Neural cell (in vitro differentiated cells): ENCODE data around the gene UFSP2. TPM values are rescaled to one million over a fixed set of nuclear protein-coding genes. Genes with fewer than 3 reads are reported as not detected.

ENCODE experiments used
- H2AFZ ChIP-seq: fragments of 200-600, 300-800 bp; sonication (generic), shearing (Covaris generic); 2 replicates; pipeline ENCODE4 v1.6.0; 2014; ENCODE audit warnings: low read depth, mild to moderate bottlenecking, antibody characterized with exemption, low read length, moderate library complexity
- H3F3A ChIP-seq: fragments of 200-600 bp; shearing (Covaris generic); 2 replicates; pipeline ENCODE4 v1.6.1; 2016; ENCODE audit warnings: mild to moderate bottlenecking, moderate library complexity, mixed read lengths, antibody characterized with exemption, low read length; ENCODE audit not compliant: insufficient read depth, poor library complexity, severe bottlenecking
- H3K27ac ChIP-seq: fragments of 200-600, 300-800 bp; sonication (generic), shearing (Covaris generic); 2 replicates; pipeline ENCODE4 v1.5.1; 2014; ENCODE audit warnings: mild to moderate bottlenecking, low read length, moderate library complexity
- H3K27me3 ChIP-seq: fragments of 300-800, 200-600 bp; sonication (generic), shearing (Covaris generic); 2 replicates; pipeline ENCODE4 v1.6.0; 2014; ENCODE audit warnings: mild to moderate bottlenecking, low read depth, low read length, moderate library complexity; ENCODE audit not compliant: insufficient read depth
- H3K36me3 ChIP-seq: fragments of 300-800, 200-600 bp; sonication (generic), shearing (Covaris generic); 2 replicates; pipeline ENCODE4 v1.5.1; 2014; ENCODE audit warnings: mild to moderate bottlenecking, antibody characterized with exemption, low read length, moderate library complexity; ENCODE audit not compliant: insufficient read depth
- H3K4me2 ChIP-seq: fragments of 300-800, 200-600 bp; sonication (generic), shearing (Covaris generic); 2 replicates; pipeline ENCODE4 v1.6.0; 2014; ENCODE audit warnings: mild to moderate bottlenecking, low read length
- H3K4me3 ChIP-seq: fragments of 300-800, 200-600 bp; sonication (generic), shearing (Covaris generic); 2 replicates; pipeline ENCODE4 v1.5.1; 2014; ENCODE audit warnings: mild to moderate bottlenecking, low read length, moderate library complexity
- H3K79me2 ChIP-seq: fragments of 200-600 bp; shearing (Covaris generic); replicated peaks from 2 replicates; pipeline ENCODE4 v1.6.0; 2014; ENCODE audit warnings: mild to moderate bottlenecking, low read length, moderate library complexity; ENCODE audit not compliant: insufficient read depth
- H3K9ac ChIP-seq: fragments of 300-800, 200-600 bp; sonication (generic), shearing (Covaris generic); 2 replicates; pipeline ENCODE4 v1.6.1; 2016; ENCODE audit warnings: mild to moderate bottlenecking, low read length, mixed read lengths
- H3K9me2 ChIP-seq: fragments of 200-600 bp; shearing (Covaris generic); 2 replicates; pipeline ENCODE4 v1.6.1; 2016; ENCODE audit warnings: mild to moderate bottlenecking, low read length, mixed read lengths; ENCODE audit not compliant: insufficient read depth
- H3K9me3 ChIP-seq: fragments of 200-600, 300-800 bp; sonication (generic), shearing (Covaris generic); 2 replicates; pipeline ENCODE4 v1.6.1; 2016; ENCODE audit warnings: mild to moderate bottlenecking, mixed run types, low read length, moderate library complexity, mixed read lengths
- H4K20me1 ChIP-seq: fragments of 200-600 bp; shearing (Covaris generic); 2 replicates; pipeline ENCODE4 v1.6.1; 2016; ENCODE audit warnings: mild to moderate bottlenecking, mixed run types; ENCODE audit not compliant: insufficient read depth
- CTCF ChIP-seq: fragments of 450-650 bp; IDR thresholded peaks from 2 replicates; pipeline ENCODE4 v1.5.1; 2014; ENCODE audit warnings: antibody characterized with exemption, mild to moderate bottlenecking, moderate library complexity; ENCODE audit not compliant: poor library complexity, severe bottlenecking
- EP300 ChIP-seq: fragments of 450-650 bp; conservative IDR thresholded peaks from 2 replicates; pipeline ENCODE4 v1.6.1; 2014; ENCODE audit warnings: antibody characterized with exemption, mild to moderate bottlenecking, moderate library complexity; ENCODE audit not compliant: poor library complexity, severe bottlenecking
- EZH2 ChIP-seq: fragments of 200-600, 300-800 bp; shearing (Covaris generic), sonication (generic); IDR thresholded peaks from 2 replicates; pipeline ENCODE4 v1.6.1; 2014; ENCODE audit warnings: antibody characterized with exemption, low read length, borderline replicate concordance, mild to moderate bottlenecking; ENCODE audit not compliant: insufficient read depth, poor library complexity, severe bottlenecking
- MXI1 ChIP-seq: fragments of 450-650 bp; conservative IDR thresholded peaks from 2 replicates; pipeline ENCODE4 v1.6.1; 2014; ENCODE audit warnings: antibody characterized with exemption, mild to moderate bottlenecking; ENCODE audit not compliant: poor library complexity, severe bottlenecking
- POLR2AphosphoS5 ChIP-seq: IDR thresholded peaks from 2 replicates; pipeline ENCODE4 v1.6.1; 2012
- RAD21 ChIP-seq: fragments of 450-650 bp; conservative IDR thresholded peaks from 2 replicates; pipeline ENCODE4 v1.6.1; 2014; ENCODE audit warnings: antibody characterized with exemption, mild to moderate bottlenecking, moderate library complexity
- SMC3 ChIP-seq: fragments of 450-650 bp; conservative IDR thresholded peaks from 2 replicates; pipeline ENCODE4 v1.6.1; 2014; ENCODE audit warnings: antibody characterized with exemption, mild to moderate bottlenecking, moderate library complexity; ENCODE audit not compliant: poor library complexity
- TAF1 ChIP-seq: IDR thresholded peaks from 2 replicates; pipeline ENCODE4 v1.6.1; 2012; ENCODE audit warnings: low read depth
- polyA plus RNA-seq: library from polyadenylated mRNA; depleted of rRNA; stranded (reverse); fragments of >200 nt; gene quantifications from 2 replicates; pipeline ENCODE4 v1.2.3, GENCODE V29; 2014
- TF ChIP-seq, protein P1 (sequence below): IDR thresholded peaks from 2 replicates; pipeline ENCODE4 v1.6.1; 2012; ENCODE audit warnings: borderline replicate concordance

UFSP2 gene
- polyA plus RNA-seq, 1 donor from 2014 or later: 38.9 TPM

GRCh38 chr4:185468999-185469398, 43.2 kb upstream of the UFSP2 start:
- H3K4me2 ChIP-seq: no peak overlapping the region

DNA sequence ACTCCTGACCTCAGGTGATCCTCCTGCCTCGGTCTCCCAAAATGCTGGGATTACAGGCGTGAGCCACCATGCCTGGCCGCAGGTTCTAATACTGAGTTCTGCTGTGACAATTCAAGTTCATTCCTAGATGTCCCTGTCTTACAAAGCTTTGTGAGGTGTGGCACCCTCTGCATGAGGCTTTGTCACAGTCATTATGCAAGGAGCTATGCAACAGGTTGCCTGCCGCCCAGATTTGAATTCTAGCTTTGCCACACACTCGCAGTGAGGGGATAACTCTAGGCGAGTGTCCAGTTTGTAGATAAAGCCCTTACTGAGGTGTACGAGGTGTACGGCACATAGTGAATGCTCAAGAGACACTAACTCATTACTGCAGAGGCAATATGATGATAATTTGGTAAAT, 42.2 kb upstream of the UFSP2 start:
- no peak overlapping the region for H3K4me2 ChIP-seq
- TF ChIP-seq EP300 (no peak), SMC3 (no peak), RAD21 (no peak), MXI1 (no peak), CTCF (no peak), POLR2AphosphoS5 (no peak), EZH2 (no peak), TAF1 (no peak)
- TF ChIP-seq, protein P1, sequence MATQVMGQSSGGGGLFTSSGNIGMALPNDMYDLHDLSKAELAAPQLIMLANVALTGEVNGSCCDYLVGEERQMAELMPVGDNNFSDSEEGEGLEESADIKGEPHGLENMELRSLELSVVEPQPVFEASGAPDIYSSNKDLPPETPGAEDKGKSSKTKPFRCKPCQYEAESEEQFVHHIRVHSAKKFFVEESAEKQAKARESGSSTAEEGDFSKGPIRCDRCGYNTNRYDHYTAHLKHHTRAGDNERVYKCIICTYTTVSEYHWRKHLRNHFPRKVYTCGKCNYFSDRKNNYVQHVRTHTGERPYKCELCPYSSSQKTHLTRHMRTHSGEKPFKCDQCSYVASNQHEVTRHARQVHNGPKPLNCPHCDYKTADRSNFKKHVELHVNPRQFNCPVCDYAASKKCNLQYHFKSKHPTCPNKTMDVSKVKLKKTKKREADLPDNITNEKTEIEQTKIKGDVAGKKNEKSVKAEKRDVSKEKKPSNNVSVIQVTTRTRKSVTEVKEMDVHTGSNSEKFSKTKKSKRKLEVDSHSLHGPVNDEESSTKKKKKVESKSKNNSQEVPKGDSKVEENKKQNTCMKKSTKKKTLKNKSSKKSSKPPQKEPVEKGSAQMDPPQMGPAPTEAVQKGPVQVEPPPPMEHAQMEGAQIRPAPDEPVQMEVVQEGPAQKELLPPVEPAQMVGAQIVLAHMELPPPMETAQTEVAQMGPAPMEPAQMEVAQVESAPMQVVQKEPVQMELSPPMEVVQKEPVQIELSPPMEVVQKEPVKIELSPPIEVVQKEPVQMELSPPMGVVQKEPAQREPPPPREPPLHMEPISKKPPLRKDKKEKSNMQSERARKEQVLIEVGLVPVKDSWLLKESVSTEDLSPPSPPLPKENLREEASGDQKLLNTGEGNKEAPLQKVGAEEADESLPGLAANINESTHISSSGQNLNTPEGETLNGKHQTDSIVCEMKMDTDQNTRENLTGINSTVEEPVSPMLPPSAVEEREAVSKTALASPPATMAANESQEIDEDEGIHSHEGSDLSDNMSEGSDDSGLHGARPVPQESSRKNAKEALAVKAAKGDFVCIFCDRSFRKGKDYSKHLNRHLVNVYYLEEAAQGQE: no peak

More at GRCh38 chr4:185468999-185469398, 43.2 kb upstream of the UFSP2 start:
- H3K9ac ChIP-seq: no peak overlapping the region
- no peak overlapping the region for H2AFZ ChIP-seq
- H3K27me3 ChIP-seq: no peaks in the 10 kb centered on the region
- TF ChIP-seq SMC3 (no peak), EZH2 (no peak), EP300 (no peak), POLR2AphosphoS5 (no peak), CTCF (no peak), MXI1 (no peak), TAF1 (no peak), RAD21 (no peak)
- TF ChIP-seq, protein P1: no peak
- no peaks in the 10 kb centered on the region for H3K79me2 ChIP-seq
- no peaks in the 10 kb centered on the region for H3K9me3 ChIP-seq
- no peaks in the 10 kb centered on the region for H3K9me2 ChIP-seq
- no peak overlapping the region for H3K4me3 ChIP-seq
- H4K20me1 ChIP-seq: no peaks in the 10 kb centered on the region
- H3K27ac ChIP-seq: no peak overlapping the region
- peaks cover 3% of the 10 kb centered on the region for H3F3A ChIP-seq
- no peaks in the 10 kb centered on the region for H3K36me3 ChIP-seq

More for the DNA sequence above, 42.2 kb upstream of the UFSP2 start:
- Histone ChIP-seq H3K9ac (no peak overlapping the region), H3K4me3 (no peak overlapping the region), H3K79me2 (no peaks in the 10 kb centered on the region), H3K9me3 (no peaks in the 10 kb centered on the region), H4K20me1 (no peaks in the 10 kb centered on the region), H3K9me2 (no peaks in the 10 kb centered on the region), H3K36me3 (no peaks in the 10 kb centered on the region), H3K27me3 (no peaks in the 10 kb centered on the region), H3F3A (peaks cover 3% of the 10 kb centered on the region), H3K27ac (no peak overlapping the region), H2AFZ (no peak overlapping the region)
